H1 (cell line): ENCODE results near the gene RBM19.

Experiments used
- CHD2 ChIP-seq: IDR thresholded peaks from 2 replicates; pipeline ENCODE4 v1.6.1; 2012; ENCODE audit warnings: low read length, improper control_type of control experiment
- EP300 ChIP-seq, 2 experiments: IDR thresholded peaks; 1 replicate in 1 of 2; 2 replicates in 1 of 2; pipeline ENCODE4 v1.6.1; 2011 to 2012; ENCODE audit warnings: low read depth in 2 of 2, low read length in 2 of 2, mild to moderate bottlenecking in 2 of 2, borderline replicate concordance in 1 of 2, inconsistent platforms in 1 of 2, moderate library complexity in 1 of 2
- EZH2 ChIP-seq: fragments of 200-600 bp; sonication (generic); IDR thresholded peaks from 2 replicates; pipeline ENCODE4 v1.7.1; 2012; ENCODE audit warnings: low read depth, mild to moderate bottlenecking, moderate library complexity, low read length, inconsistent platforms; ENCODE audit not compliant: severe bottlenecking
- JUN ChIP-seq: IDR thresholded peaks from 2 replicates; pipeline ENCODE4 v1.6.1; 2011; ENCODE audit warnings: low read depth, mild to moderate bottlenecking, improper control_type of control experiment, low read length
- NRF1 ChIP-seq: IDR thresholded peaks from 2 replicates; pipeline ENCODE4 v1.6.1; 2011; ENCODE audit warnings: mild to moderate bottlenecking, low read depth, low read length, improper control_type of control experiment
- POLR2A ChIP-seq, 2 experiments: IDR thresholded peaks; 1 replicate in 1 of 2; 2 replicates in 1 of 2; pipeline ENCODE4 v1.6.1; 2011; ENCODE audit warnings: low read depth in 2 of 2, low read length in 2 of 2, mild to moderate bottlenecking in 2 of 2; ENCODE audit errors: control extremely low read depth in 1 of 2
- POU5F1 ChIP-seq: IDR thresholded peaks from 2 replicates; pipeline ENCODE4 v1.6.1; 2011; ENCODE audit warnings: low read depth, mild to moderate bottlenecking, low read length, moderate library complexity
- RAD21 ChIP-seq, 2 experiments: IDR thresholded peaks in 1 of 2; conservative IDR thresholded peaks in 1 of 2; 2 replicates each; pipeline ENCODE4 v1.6.1; 2011; ENCODE audit warnings: low read depth in 2 of 2, low read length in 2 of 2, improper control_type of control experiment in 1 of 2, inconsistent platforms in 1 of 2, mild to moderate bottlenecking in 1 of 2, moderate library complexity in 1 of 2
- TF ChIP-seq, protein P1 (sequence below): IDR thresholded peaks from 2 replicates; pipeline ENCODE4 v1.6.1; 2012; ENCODE audit warnings: inconsistent platforms
- TF ChIP-seq, protein P2 (sequence below), 3 experiments: IDR thresholded peaks; 1 replicate in 2 of 3; 2 replicates in 1 of 3; pipeline versions ENCODE4 v1.5.1 to v1.6.1; 2011; ENCODE audit warnings: low read length in 3 of 3, mild to moderate bottlenecking in 3 of 3, inconsistent platforms in 2 of 3, low read depth in 1 of 3, moderate library complexity in 1 of 3; ENCODE audit not compliant: insufficient read depth in 1 of 3; ENCODE audit errors: control extremely low read depth in 1 of 3

DNA sequence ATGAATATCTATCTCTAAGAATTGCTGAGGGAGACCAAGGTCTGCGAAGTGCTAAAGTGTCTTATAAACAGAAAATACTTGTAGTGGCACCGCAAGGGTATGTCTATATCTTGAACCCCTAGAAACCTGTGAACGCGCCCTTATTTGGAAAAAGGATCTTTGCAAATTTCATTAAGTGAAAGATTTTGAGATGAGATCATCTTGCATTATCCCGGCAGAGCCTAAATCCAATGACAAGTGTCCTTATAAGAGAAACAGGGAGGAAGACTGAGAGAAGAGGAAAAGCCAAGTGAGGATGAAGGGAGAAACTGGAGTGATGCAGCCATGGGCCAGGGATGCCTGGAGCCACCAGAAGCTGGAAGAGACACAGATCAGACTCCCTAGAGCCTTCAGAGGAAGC is 27.7 kb downstream of the RBM19 start:
- no peak for TF ChIP-seq JUN
- TF ChIP-seq, protein P1, sequence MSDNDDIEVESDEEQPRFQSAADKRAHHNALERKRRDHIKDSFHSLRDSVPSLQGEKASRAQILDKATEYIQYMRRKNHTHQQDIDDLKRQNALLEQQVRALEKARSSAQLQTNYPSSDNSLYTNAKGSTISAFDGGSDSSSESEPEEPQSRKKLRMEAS = no peak
- no peak for TF ChIP-seq POLR2A (IDR thresholded peaks at IDR 0.05; ENCODE audit: control extremely low read depth in 1 of 2, low read depth in 2 of 2, low read length in 2 of 2)
- TF ChIP-seq NRF1 = no peak
- no peak for TF ChIP-seq CHD2
- TF ChIP-seq RAD21 (IDR thresholded peaks at IDR 0.05 in 1 of 2, conservative IDR thresholded peaks at IDR 0.05 in 1 of 2; ENCODE audit: low read depth in 2 of 2, low read length in 2 of 2) = no peak
- TF ChIP-seq, protein P2, sequence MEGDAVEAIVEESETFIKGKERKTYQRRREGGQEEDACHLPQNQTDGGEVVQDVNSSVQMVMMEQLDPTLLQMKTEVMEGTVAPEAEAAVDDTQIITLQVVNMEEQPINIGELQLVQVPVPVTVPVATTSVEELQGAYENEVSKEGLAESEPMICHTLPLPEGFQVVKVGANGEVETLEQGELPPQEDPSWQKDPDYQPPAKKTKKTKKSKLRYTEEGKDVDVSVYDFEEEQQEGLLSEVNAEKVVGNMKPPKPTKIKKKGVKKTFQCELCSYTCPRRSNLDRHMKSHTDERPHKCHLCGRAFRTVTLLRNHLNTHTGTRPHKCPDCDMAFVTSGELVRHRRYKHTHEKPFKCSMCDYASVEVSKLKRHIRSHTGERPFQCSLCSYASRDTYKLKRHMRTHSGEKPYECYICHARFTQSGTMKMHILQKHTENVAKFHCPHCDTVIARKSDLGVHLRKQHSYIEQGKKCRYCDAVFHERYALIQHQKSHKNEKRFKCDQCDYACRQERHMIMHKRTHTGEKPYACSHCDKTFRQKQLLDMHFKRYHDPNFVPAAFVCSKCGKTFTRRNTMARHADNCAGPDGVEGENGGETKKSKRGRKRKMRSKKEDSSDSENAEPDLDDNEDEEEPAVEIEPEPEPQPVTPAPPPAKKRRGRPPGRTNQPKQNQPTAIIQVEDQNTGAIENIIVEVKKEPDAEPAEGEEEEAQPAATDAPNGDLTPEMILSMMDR (IDR thresholded peaks at IDR 0.05; ENCODE audit: control extremely low read depth in 1 of 3, insufficient read depth in 1 of 3, low read depth in 1 of 3, low read length in 3 of 3) = no peak
- TF ChIP-seq POU5F1 = no peak
- no peak for TF ChIP-seq EP300 (IDR thresholded peaks at IDR 0.05; ENCODE audit: borderline replicate concordance in 1 of 2, low read depth in 2 of 2, low read length in 2 of 2)
- no peak for TF ChIP-seq EZH2
